Nephron (organoid): ENCODE measurements around the gene PTPRB.

Source experiments
- H3K27ac Mint-ChIP-seq, 3 experiments: 2 replicates each; pipeline ENCODE4 v1.8.0; 2020; ENCODE audit warnings: mixed read lengths in 3 of 3, mild to moderate bottlenecking in 2 of 3, moderate library complexity in 1 of 3
- H3K27me3 Mint-ChIP-seq: 2 replicates; pipeline ENCODE4 v1.8.0; 2021; ENCODE audit warnings: low read depth, mild to moderate bottlenecking, moderate library complexity, mixed read lengths
- H3K36me3 Mint-ChIP-seq: 2 replicates; pipeline ENCODE4 v1.8.0; 2020; ENCODE audit warnings: low read depth, mixed read lengths
- H3K4me1 Mint-ChIP-seq: 2 replicates; pipeline ENCODE4 v1.8.0; 2020; ENCODE audit warnings: mixed read lengths
- H3K4me3 Mint-ChIP-seq, 3 experiments: 2 replicates each; pipeline ENCODE4 v1.8.0; 2020; ENCODE audit warnings: mild to moderate bottlenecking in 3 of 3, mixed read lengths in 3 of 3, moderate library complexity in 2 of 3
- H3K9me3 Mint-ChIP-seq: 2 replicates; pipeline ENCODE4 v1.8.0; 2020; ENCODE audit warnings: mixed read lengths
- TF ChIP-seq, protein P1 (sequence below), 3 experiments: fragments of 200-600 bp; sonication (generic); IDR thresholded peaks; one replicate each; pipeline ENCODE4 v1.5.0; 2021; ENCODE audit warnings: antibody characterized with exemption in 3 of 3; ENCODE audit not compliant: unreplicated experiment in 3 of 3

PTPRB gene

DNA sequence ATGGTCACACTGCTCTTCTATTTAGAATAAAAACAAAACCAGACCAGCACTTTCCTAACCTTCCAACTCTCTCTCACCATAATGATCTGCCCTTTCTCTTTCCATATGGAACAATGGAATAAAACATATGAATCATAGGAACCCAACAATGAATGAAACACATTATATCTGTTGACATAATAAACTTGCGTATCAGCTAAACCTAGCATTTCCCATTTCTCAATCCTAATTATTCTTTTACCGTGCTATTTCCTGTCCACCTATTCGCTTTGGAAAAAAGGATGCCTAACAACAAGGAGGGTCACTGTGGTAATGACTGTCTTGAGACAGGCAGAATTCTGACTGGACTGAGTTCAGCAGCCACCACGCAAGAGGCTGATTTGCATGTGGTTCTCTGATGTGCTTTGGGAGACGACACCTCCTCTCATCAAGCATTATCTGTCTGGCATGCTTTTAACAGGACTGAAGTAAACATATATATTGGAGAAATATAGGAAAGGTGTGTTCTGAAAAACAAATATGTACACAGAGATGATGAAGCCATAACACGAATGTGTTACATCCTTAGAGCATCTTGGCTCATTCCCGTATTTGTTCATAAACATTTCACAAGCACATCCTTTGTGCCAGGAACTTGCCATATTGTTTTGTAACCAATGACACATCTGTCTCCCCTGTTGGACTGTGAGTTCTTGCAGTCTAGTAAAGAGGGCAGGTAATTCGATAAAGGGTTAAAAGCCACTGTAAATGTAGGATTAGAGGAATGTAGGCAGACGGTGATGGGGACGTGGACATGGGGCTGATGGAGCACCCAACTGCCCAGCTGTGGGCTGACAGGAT, 87.7 kb downstream of the PTPRB start:
- Mint-ChIP-seq H3K27ac (no peak overlapping the region), H3K4me3 (no peak overlapping the region), H3K4me1 (peaks cover 6% of the 10 kb centered on the region), H3K9me3 (no peaks in the 10 kb centered on the region), H3K27me3 (no peaks in the 10 kb centered on the region), H3K36me3 (no peaks in the 10 kb centered on the region)
- TF ChIP-seq, protein P1, sequence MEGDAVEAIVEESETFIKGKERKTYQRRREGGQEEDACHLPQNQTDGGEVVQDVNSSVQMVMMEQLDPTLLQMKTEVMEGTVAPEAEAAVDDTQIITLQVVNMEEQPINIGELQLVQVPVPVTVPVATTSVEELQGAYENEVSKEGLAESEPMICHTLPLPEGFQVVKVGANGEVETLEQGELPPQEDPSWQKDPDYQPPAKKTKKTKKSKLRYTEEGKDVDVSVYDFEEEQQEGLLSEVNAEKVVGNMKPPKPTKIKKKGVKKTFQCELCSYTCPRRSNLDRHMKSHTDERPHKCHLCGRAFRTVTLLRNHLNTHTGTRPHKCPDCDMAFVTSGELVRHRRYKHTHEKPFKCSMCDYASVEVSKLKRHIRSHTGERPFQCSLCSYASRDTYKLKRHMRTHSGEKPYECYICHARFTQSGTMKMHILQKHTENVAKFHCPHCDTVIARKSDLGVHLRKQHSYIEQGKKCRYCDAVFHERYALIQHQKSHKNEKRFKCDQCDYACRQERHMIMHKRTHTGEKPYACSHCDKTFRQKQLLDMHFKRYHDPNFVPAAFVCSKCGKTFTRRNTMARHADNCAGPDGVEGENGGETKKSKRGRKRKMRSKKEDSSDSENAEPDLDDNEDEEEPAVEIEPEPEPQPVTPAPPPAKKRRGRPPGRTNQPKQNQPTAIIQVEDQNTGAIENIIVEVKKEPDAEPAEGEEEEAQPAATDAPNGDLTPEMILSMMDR (IDR thresholded peaks at IDR 0.05; ENCODE audit: unreplicated experiment in 3 of 3) = no peak

DNA sequence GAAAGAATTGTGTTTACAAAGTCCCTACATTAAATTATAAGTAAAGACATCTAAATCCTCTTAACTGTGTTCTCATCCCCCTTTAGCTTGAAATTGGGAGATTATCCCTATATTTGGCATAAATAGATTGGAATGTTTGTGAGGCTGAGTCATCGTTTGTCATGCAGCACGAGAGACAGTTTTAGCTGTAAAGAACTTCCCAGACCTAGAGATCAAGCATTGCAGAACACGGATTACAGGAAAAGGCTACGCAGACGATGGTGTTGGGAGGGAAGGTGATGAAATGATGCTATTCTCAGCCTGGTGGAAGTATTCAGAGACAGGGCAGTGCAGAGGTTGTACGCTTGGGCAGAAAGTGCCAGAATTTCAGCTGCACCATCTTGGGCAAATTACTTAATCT, 93.8 kb downstream of the PTPRB start:
- Mint-ChIP-seq H3K4me3 (no peak overlapping the region), H3K27me3 (no peaks in the 10 kb centered on the region), H3K9me3 (no peaks in the 10 kb centered on the region), H3K36me3 (no peaks in the 10 kb centered on the region), H3K27ac (no peak overlapping the region), H3K4me1 (peaks cover 16% of the 10 kb centered on the region)
- TF ChIP-seq, protein P1 (IDR thresholded peaks at IDR 0.05; ENCODE audit: unreplicated experiment in 3 of 3) = no peak

DNA sequence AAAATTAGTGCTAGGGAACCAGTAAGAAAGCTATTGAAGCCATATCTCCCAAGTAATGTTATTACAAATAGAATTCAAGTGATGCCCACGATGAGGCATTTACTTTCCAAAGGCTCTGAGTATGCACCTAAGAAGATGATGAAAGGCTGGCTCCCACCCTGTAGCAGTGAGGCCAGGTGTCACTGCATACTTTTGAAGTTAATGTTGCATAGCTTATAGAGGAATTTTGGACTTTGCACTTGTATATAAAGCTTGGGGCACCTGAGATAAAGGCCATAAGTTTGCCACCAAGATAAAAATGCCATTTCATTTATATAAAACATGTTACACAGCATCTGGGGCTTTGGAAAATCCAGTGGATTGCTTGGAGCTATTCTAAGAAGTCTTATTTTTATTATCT, 96.2 kb downstream of the PTPRB start:
- Mint-ChIP-seq H3K27me3 (no peaks in the 10 kb centered on the region), H3K9me3 (no peaks in the 10 kb centered on the region), H3K4me3 (no peak overlapping the region), H3K27ac (no peak overlapping the region), H3K4me1 (peaks cover 16% of the 10 kb centered on the region), H3K36me3 (peaks cover 4% of the 10 kb centered on the region)
- TF ChIP-seq, protein P1 (IDR thresholded peaks at IDR 0.05; ENCODE audit: unreplicated experiment in 3 of 3) = no peak

DNA sequence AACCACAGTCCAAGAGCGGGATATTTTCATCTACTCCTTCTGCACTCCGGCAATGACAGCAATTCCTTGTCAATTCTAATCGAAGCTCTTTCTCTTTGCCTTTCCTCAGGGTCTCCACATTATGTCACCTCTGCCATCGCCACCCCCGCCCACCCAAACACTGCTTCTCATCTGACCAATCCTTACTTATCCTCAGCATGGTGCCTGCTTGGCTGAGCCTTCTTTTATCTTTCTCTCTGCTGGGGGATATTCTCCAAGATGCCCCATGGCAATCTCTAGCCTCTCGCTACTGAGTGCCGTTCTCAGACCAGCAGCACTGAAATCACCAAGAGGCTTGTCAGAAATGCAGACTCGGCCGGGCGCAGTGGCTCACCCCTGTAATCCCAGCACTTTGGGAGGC, 100.6 kb downstream of the PTPRB start:
- Mint-ChIP-seq H3K36me3 (peaks cover 16% of the 10 kb centered on the region), H3K9me3 (peaks cover 3% of the 10 kb centered on the region)

DNA sequence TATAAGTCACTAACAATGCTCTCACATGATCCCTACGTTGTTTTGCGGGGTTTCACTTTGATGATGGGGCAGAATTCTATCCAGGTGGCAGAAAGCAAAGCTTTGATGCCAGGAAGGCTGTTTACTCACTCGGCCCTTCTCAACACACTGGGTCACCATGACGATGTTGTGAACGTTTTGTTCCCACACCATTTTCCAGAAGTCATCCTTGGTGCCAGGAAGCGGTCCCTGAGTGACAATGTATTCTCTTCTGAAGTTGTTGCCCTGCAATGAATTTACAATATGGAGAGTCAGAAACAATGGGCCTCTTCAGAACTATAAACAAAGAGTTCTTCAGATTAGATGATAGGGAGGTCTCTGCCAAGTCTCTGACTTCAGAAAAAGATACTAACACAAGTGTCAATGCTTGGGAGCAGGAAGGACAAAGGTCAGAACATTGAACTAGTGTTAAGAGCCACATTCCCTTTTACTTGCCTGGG, 101.3 kb downstream of the PTPRB start:
- peaks cover 10% of the 10 kb centered on the region for H3K4me1 Mint-ChIP-seq

More for the DNA sequence above, 100.6 kb downstream of the PTPRB start:
- Mint-ChIP-seq H3K27ac (no peak overlapping the region), H3K27me3 (no peaks in the 10 kb centered on the region), H3K4me3 (no peak overlapping the region), H3K4me1 (peaks cover 10% of the 10 kb centered on the region)
- TF ChIP-seq, protein P1 (IDR thresholded peaks at IDR 0.05; ENCODE audit: unreplicated experiment in 3 of 3) = no peak

More for the DNA sequence above, 101.3 kb downstream of the PTPRB start:
- TF ChIP-seq, protein P1 (IDR thresholded peaks at IDR 0.05; ENCODE audit: unreplicated experiment in 3 of 3) = no peak
- Mint-ChIP-seq H3K36me3 (peaks cover 16% of the 10 kb centered on the region), H3K4me3 (no peak overlapping the region), H3K9me3 (peaks cover 3% of the 10 kb centered on the region), H3K27ac (no peak overlapping the region), H3K27me3 (no peaks in the 10 kb centered on the region)
